ENCODE results near the gene CASR.

The CASR gene

DNA sequence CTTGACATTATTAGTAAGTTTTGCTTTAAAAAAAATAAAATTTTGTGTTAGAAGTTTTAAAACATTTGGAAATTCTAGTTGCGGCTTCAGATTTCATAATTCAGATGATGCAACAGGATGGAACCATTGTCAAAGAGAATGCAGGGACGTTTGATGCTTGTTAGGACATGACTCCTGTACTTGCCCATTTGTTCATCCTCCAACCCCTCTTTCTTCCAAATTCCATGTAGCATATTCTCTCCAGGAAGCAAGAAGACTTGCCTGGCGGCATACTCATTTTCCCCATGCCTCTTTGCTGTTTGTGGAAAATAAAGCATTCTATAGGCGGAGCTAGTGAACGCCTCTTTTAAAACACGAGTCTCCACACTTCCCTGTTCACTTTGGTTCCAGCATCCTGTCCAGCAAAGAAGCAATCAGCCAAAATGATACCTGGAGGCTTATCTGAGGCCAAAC lies 141.4 kb downstream of the CASR start, which contains the start of gene CSTA:
Gene CSTA, plus strand, starts transcription at position 378 of the 453 bp plus-strand sequence. Its CDS starts 45 bp downstream, at position 423.
- TF ChIP-seq, protein P1, sequence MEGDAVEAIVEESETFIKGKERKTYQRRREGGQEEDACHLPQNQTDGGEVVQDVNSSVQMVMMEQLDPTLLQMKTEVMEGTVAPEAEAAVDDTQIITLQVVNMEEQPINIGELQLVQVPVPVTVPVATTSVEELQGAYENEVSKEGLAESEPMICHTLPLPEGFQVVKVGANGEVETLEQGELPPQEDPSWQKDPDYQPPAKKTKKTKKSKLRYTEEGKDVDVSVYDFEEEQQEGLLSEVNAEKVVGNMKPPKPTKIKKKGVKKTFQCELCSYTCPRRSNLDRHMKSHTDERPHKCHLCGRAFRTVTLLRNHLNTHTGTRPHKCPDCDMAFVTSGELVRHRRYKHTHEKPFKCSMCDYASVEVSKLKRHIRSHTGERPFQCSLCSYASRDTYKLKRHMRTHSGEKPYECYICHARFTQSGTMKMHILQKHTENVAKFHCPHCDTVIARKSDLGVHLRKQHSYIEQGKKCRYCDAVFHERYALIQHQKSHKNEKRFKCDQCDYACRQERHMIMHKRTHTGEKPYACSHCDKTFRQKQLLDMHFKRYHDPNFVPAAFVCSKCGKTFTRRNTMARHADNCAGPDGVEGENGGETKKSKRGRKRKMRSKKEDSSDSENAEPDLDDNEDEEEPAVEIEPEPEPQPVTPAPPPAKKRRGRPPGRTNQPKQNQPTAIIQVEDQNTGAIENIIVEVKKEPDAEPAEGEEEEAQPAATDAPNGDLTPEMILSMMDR (IDR thresholded peaks at IDR 0.05; ENCODE audit: control extremely low read depth, extremely low read depth, low read depth, missing control alignments) = no peak
- CTCF ChIA-PET = interaction anchor here (1.7 kb wide), 1 partner anchor 40 kb away, joined by 4 read pairs; no protein-coding TSS in a partner anchor
- DNase-seq (ENCODE audit: extremely low spot score) = no peak
- POLR2A ChIA-PET = no interaction called here

DNA sequence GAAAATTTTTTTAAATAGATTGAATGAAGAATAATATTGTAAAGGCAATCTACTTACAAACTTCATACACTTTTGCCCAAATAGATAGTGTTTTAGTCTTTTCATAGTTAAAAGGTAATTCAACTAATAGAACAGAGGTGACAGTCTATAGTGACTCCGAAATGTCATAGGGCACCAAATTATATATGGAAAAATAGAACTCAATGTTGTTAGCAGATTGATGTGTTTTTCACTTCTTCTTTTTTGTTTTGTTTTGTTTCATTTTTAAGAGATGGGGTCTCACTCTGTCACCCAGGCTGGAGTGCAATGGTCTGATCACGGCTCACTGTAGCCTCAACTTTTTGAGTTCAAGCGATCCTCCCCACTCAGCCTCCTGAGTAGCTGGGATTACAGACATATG lies 142.3 kb downstream of the CASR start:
- ChIA-PET POLR2A (no interaction called here), CTCF (interaction anchor here (1.1 to 2.8 kb wide), 3 partner anchors 19 to 58 kb away, joined by 3 to 12 read pairs (median 4); partner anchors contain the start of gene FAM162A)
- TF ChIP-seq, protein P1 (IDR thresholded peaks at IDR 0.05; ENCODE audit: control extremely low read depth, extremely low read depth, low read depth, missing control alignments) = no peak
- no peak for DNase-seq (ENCODE audit: extremely low spot score)

DNA sequence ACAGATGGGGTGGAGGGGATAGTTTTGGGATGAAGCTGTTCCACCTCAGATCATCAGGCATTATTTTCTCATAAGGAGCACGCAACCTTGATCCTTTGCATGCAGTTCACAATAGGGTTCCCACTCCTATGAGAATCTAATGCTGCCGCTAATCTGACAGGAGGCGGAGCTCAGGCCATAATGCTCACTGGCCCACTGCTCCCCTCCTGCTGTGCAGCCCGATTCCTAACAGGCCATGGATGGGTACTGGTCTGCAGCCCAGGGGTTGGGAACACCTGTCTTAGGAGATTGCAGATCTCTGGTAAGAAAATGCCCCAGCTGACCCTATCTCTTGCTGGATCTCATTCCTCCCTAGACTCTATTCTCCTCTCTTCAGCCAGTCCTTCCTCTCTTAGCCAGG lies 148.4 kb downstream of the CASR start:
- POLR2A ChIA-PET = no interaction called here
- TF ChIP-seq, protein P1 (IDR thresholded peaks at IDR 0.05; ENCODE audit: control extremely low read depth, extremely low read depth, low read depth, missing control alignments) = no peak
- CTCF ChIA-PET = interaction anchor here (1.3 kb wide), 1 partner anchor 26 kb away, joined by 3 read pairs; no protein-coding TSS in a partner anchor
- DNase-seq (ENCODE audit: extremely low spot score) = no peak

DNA sequence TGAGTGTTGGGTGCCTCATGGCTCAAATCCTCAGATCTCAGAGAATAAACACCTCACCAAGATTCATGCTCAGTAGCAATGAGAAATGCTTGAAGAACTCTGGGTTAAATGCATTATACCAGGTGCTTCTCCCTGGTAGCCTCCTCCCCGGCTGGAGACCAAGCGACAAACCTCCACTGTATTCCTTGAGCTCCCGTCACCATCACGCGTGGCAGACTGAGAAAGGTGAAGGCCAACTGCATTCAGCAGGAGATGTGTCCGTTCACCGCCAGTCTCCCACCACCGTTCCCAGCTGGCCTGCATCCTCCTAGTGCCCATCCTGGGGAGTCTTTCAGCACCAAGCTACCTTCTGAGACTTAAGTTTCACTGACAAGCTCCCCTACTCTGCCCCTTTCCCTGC lies 149.1 kb downstream of the CASR start:
- DNase-seq (ENCODE audit: extremely low spot score) = no peak
- TF ChIP-seq, protein P1 (IDR thresholded peaks at IDR 0.05; ENCODE audit: control extremely low read depth, extremely low read depth, low read depth, missing control alignments) = no peak
- CTCF ChIA-PET = no interaction called here
- POLR2A ChIA-PET = no interaction called here
